ENCODE data around the gene HELZ.

- TF ChIP-seq, protein P1, sequence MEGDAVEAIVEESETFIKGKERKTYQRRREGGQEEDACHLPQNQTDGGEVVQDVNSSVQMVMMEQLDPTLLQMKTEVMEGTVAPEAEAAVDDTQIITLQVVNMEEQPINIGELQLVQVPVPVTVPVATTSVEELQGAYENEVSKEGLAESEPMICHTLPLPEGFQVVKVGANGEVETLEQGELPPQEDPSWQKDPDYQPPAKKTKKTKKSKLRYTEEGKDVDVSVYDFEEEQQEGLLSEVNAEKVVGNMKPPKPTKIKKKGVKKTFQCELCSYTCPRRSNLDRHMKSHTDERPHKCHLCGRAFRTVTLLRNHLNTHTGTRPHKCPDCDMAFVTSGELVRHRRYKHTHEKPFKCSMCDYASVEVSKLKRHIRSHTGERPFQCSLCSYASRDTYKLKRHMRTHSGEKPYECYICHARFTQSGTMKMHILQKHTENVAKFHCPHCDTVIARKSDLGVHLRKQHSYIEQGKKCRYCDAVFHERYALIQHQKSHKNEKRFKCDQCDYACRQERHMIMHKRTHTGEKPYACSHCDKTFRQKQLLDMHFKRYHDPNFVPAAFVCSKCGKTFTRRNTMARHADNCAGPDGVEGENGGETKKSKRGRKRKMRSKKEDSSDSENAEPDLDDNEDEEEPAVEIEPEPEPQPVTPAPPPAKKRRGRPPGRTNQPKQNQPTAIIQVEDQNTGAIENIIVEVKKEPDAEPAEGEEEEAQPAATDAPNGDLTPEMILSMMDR (IDR thresholded peaks at IDR 0.05 in 4 of 5, conservative IDR thresholded peaks at IDR 0.05 in 1 of 5): no peak
- TF ChIP-seq POLR2A (IDR thresholded peaks at IDR 0.05): no peak
Observed at GRCh38 chr17:67273900-67274299, 28.9 kb upstream of the HELZ start.

Measured in gastrocnemius medialis (tissue), 4 donors.